HG03175 (cell line): ENCODE data around the gene AADAT.
"Not testable (repeated sequence)": the region's sequence is repeated elsewhere in the genome, so short reads cannot be mapped to it uniquely, and the experiment has no call there.

ENCODE experiments used
- ATAC-seq: cut with Tn5 transposase; IDR thresholded peaks from one replicate; pipeline ENCODE4 v1.9.1; 2021; ENCODE audit warnings: mild to moderate bottlenecking, moderate library complexity; ENCODE audit not compliant: unreplicated experiment

The AADAT gene

DNA sequence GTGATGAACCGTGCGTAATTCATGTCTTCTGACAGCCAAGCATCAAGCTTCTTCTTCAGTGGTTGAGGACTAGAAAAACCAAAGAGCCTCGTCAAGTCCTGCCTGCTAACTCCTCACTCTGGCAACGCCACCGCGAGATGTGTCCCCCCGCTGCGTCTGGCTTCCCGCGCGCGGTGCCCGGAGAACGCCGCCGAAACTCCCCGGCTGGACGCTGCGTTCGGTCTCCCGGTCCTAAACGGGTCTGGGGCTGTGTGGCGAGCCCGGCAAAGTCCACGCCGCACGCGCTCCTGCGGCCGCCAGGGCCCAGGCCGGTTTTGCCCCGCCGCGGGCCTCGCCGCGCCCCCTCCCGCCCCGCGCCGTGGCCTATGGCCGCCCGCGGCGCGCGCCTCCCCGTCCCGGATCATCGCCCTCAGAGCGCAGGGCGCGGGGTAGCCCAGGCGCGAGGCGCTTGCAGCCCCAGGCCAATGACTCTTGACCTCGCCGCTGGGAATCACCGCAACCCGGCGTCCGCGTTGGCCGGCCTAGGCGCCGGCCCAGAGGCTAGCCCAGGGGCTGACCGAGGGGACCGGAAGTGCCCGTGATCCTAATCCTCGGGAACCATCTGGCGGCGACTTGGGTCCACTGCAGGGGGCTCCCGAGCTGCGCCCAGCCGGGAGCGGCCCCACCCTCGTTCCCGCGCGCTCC, at the start of gene AADAT:
TSS of gene AADAT (minus strand) at position 289 of the 684 bp plus-strand sequence. CDS start at position 23, 266 bp downstream.
- ATAC-seq, result peak; percentile 69

DNA sequence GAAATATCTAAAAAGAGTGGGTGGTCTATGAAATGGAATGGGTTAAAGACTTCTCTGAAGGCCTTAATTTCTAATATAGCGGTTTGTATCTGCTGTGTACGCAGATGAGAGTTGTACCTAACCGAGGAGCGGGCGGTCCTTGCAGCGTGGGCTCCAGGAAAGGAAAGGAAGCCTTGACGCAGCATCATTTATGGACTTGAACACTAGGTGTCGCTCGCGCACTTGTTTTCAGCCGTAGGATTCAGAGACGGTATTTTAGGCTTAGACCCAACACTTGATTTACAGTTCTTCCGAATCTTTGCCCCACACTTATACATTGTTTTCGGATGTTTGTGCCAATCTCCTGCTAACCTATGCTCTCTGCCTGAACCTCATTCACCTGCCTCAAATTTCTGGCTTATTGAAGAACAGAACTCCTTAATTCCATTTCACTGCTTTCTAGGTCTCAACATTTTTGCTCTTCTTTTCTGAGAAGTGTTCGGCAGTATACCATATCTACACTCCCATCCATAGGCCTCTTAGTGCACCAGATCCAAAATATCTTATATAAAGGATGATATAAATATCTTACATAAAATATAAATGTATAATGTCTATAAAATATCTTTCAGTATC, 48.9 kb upstream of the AADAT start:
- ATAC-seq, result peak; percentile 95

DNA sequence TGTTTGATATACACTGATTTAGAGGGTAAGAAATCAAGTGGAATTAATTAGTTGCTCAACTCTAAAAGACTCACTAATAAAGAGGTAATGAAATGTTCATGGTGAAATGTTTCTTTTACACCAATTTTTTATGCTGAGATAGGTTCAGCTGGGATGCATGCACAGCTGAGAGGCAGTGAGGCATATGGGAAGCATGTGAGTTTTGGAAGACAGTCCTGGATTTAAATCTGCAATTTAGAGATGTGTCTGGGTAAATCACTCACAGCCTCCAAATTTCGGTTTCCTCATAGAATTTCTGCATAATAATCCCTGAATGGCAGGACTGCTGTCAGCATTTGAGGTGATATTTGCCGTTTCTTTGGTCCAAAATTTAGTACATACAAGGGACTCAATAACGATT, 48.2 kb upstream of the AADAT start:
- ATAC-seq, result no peak

DNA sequence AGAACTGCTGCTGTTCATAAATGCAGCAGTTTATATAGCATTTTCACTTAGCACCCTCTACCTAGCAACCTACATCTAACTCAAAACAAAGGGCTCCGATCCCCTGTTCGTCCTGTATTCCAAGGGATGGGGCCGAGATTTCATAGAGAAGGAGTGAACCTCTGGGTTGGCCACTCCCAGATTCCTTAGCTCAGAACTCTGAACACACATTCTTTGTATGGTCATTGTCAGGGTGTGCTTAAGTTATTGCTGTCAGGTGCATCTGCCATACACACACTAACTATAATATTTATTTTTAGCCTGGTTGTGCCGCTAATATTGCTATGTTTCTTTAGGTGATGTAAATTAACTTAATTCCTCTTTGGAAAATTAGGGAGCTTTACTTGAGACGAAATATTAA, 47.7 kb upstream of the AADAT start:
- ATAC-seq, result no peak

DNA sequence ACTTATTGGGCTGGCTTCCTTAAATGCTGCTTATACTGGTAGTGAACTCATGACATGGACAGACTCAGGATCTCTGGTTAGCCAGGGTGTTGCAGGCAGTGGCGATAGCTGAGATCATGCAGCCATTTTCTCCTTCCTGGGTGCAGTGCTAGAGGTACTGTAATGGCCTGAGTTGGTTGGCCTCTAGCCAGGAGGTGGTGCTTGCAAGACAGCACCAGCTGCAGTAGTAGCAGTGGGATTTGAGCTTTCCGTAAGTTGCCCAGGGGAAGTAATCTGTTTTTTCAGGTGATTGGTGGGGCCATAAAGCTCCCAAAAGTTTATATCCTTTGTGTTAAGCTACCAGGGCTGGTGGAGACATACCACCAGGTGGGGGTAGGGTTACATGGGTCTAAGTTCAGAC, 45.1 kb upstream of the AADAT start:
- no peak for ATAC-seq

DNA sequence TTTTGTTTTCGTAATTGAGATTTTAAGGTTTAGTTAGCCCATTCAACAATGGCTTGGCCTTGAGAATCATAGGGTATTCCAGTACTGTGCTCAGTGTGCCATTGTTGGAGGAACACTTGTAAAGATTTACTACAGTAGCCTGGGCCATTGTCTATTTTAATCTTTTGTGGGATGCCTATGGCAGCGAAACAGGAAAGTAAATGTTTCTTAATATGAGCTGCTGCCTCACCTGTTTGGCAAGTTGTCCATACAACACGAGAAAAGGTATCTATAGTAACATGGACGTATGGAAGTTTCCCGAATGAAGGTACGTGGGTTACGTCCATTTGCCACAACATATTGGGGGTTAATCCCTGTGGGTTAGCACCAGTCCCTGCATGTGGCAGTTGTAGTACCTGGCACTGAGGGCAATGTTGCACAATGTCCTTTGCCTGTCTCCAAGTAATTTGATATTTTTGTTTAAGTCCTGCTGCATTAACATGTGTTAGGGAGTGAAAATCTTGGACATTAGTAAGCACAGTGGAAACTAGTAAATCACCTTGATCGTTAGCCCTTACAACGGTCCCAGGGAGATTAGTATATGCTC, 38.6 kb upstream of the AADAT start:
- ATAC-seq, result no peak

DNA sequence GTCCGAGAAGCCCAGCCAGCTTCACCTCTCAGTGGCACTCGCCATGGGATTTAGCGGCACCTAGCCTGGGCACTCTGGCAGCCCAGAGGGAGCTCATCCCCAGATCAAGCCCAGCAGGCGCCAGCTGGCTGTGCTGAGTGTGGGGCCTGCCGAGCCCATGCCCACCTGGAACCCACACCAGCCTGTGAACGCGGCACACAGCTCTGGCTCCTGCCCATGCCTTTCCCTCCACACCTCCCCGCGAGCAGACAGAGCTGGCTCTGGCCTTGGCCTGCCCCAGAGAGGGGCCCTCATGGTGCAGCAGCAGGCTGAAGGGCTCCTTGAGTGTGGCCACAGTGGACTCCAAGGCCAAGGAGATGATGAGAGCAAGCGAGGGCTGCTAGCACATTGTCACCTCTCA, 38.0 kb upstream of the AADAT start:
- ATAC-seq, result no peak

DNA sequence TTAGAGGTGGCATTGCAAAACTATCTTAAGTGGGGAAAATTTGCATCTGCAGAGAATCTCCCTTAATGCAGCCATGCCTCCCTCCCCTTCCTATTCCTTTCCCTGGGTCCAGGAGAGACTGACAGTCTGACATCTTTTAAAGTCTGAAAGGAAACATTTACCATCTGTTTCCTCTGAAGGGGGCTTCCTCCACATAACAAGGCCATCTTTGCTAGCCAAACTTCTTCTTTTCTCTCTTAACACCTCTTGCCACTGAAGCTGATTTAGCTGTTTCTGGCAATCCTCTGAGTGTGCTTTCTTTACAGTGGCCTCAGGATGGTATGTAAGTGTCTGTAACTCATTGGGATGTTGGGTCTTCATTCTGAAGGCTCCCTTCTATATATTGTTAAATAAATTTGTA, 34.6 kb upstream of the AADAT start:
- no peak for ATAC-seq

DNA sequence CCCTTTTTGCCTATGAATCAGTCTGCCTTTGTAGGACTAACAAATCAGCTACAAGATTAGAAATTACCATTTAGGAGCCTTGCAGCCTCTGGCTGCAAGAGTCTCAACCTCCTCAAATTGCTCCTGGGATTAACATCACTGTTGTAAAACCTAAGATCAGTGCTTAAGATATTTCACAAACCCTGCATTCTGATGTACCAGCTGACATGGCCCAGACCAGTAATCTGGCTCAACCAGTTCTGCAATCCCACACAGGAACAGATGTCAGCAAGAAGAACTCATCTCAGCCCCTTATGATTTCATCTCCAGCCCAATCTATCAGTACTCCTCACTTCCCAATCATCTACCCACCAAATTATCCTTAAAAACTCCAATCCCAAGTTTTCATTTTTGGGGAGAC, 32.5 kb upstream of the AADAT start:
- no peak for ATAC-seq

DNA sequence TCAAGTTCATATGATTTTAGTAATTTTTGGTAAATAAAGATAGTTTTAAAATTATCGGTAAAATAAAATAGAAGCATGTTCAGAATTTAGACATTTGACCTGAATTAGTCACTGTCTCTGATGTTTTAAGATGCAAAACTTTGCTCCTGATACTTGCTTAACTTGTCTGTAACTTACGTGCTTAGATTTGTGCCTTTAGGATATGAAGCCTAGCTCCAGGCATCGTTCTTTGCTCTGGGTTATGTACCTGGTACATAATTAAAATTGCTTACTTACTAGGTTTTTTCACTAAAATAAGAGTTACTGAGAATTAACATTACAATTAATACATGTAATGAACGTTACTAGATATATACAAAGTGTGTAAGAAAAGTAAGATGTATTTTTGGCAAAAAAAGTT, 24.9 kb upstream of the AADAT start:
- ATAC-seq, result no peak

DNA sequence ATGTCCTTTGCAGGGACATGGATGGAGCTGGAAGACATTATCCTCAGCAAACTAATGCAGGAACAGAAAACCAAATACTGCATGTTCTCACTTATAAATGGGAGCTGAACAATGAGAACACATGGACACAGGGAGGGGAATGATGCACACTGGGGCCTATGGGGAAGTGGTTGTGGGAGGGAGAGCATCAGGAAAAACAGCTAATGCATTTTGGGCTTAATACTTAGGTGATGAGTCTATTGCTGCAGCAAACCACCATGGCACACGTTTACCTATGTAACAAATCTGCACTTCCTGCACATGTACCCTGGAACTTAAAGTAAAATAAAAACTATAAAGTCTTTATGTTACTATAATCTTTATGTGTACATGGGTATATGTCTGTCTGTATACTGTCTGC, 24.4 kb upstream of the AADAT start:
- not testable (repeated sequence) for ATAC-seq

DNA sequence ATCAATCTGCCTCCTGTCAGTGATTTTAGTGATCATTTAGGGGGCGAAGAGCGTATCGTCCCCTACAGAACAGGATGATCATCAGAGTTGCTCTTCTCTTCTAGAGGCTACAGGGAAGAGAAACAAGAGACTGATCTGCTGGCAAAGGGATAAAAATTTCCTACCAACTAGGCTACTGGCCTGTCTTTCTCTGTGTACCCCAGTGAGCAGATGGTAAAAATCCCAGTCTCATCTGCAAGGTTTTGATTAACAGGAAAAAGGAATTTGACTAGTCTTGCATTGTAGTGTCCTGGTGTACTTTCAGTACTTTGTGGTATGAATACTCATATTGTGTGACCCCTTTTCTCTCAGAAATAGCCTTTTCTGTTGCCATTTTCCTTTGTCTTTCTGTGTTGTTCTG, 21.8 kb upstream of the AADAT start:
- ATAC-seq, result no peak

DNA sequence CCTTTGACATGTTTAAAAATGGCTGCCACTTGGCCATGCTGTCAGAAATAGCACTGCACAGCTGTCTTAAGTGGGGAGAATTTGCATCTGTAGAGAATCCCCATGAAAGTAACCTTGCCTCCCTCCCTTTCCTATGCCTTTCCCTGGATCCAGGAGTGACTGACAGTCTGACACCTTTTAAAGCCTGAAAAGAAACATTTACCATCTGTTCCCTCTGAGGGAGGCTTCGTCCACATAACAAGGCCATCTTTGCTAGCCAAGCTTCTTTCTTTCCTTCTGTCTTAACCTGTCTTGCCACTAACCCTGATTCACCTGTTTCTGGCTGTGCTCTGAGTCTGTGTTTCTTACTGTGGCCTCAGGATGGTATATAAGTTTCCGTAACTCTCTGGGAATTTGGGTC, 21.3 kb upstream of the AADAT start:
- ATAC-seq, result no peak

DNA sequence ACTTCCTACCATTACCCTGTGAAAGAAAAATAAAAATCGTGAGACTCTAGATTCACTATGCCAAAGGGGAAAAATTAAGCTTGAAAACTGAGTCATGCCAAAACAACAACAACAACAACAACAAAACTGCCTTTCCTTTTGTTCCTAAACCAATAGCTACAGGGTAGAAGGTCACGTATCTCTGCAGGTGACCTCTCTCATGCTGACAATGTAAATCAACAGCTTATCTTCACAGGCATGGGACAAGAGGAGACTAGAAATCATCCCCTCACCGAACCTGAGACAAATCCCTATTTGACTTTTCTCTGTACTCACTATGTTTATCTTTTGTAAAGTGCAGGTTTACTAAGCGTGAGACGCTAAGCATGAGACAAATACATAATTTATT, 20.5 kb upstream of the AADAT start:
- no peak for ATAC-seq

DNA sequence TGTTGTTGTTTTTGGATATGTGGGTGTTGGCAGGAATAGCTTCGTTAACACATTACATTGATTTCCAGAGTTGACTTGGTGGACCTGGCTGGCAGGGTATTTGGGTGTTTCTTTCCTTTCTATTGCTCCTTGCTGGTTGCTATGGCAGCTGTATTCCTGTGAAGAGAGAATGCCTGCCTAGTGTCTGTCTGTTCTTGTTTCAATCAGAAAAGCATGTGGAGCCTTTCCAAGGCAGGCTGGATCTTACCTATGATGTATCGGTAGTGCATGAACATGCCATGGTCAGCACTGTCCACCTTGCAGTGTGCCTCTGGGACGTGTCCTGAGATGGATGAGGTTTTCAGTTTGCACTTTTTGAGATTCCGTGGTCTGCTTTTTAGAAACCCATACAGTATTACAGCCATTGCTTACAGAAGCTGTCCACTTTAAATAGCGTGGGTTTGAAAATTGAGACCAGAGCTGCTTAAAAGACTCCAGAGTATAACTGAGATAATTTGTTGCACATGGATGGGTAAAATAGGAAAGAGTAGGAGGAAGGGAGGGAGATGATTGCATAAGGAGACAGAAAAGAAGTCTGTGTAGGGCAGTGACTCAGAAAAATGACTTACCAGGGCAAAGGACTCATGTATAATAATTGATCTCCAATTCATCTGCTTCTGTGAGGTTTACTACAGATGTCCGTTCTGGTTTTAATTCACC, 20.0 kb upstream of the AADAT start:
- ATAC-seq, result no peak

DNA sequence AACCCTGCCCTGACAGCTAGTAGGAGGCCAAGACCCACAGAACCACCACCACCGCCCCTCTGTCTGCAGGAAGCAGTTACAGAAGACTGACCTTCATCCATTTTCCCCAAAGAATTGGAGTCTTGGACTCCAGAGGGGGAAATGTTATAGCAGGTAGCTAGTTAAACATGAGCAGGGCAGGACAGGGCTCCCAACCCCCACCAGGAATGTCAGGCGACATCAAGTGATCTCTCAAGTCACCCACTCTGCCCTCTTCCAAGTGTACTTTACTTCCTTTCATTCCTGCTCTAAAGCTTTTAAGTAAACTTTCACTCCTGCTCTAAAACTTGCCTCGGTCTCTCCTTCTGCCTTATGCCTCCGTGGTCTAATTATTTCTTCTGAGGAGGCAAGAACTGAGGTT, 17.1 kb upstream of the AADAT start:
- no peak for ATAC-seq

DNA sequence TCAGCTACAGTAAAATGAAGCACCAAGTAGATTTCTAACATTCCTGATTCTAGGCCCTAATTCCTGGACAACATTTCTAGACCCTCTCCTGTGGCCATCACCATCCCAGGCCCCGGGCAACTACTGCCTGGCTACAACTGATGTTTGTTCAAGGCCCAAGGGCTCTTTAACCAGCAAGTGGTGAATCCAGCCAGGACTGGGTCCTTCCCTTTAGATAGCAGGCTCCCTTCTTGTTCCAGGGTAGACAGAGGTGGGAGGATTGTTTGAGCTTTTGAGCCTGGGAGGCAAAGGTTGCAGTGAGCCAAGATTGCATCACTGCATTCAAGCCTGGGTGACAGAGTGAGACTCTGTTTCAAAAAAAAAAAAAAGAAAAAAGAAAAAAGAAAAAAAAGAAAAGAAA, 12.7 kb upstream of the AADAT start:
- ATAC-seq, result no peak

DNA sequence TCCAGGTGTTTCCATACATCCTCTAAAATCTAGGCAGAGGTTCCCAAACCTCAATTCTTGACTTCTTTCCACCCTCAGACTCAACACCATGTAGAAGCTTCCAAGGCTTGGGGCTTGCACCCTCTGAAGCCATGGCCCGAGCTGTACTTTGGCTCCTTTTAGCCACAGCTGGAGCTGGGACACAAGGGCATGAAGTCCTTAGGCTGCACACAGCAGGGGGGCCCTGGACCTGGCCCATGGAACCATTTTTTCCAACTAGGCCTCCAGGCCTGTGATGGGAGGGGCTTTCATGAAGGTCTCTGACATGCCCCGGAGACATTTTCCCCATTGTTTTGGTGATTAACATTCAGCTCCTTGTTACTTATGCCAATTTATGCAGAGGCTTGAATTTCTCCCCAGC, 8.4 kb upstream of the AADAT start:
- ATAC-seq, result not testable (repeated sequence)

DNA sequence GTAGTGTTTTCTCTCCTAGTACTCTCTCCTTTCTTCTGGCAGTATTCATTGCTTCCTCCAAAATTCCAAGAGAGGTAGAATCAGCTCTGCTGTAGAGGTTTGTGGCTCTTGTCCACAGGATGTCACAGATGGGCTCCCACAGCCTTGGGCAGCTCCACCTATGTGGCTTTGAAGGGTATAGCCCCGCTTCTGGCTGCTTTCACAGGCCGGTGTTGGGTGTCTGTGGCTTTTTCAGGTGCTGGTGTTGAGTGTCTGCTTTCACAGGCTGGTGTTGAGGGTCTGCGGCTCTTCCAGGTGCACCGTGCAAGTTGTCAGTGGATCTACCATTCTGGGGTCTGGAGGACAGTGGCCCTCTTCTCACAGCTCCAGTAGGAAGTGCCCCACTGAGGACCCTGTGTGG, 7.9 kb upstream of the AADAT start:
- ATAC-seq, result no peak

DNA sequence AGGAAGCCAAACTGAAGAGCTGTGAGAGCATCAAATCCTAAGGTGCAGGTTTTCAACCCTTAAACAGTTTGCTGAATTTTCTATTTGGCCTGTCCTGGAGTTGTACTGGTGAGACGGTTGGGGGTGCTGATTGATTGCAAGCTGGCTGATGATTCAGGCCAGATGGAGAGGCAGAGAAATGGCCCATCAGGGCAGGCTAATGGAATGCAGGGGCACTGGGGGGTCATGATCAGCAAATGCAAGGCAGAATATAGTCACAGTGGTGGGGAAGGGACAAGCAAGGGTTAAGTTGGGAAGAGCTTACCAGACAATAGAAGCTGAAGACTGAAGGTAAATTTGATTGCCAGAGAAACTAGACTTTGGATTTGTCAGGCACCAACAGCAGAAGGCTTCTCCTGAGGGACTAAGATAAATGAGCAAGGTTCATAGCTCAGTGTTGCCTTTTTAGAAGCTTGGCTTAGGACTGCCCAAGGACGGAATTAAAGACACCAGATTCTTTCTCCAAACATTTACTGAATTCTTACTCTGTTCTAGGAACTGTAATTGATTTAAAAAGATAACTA, 4.3 kb upstream of the AADAT start:
- ATAC-seq, result no peak

DNA sequence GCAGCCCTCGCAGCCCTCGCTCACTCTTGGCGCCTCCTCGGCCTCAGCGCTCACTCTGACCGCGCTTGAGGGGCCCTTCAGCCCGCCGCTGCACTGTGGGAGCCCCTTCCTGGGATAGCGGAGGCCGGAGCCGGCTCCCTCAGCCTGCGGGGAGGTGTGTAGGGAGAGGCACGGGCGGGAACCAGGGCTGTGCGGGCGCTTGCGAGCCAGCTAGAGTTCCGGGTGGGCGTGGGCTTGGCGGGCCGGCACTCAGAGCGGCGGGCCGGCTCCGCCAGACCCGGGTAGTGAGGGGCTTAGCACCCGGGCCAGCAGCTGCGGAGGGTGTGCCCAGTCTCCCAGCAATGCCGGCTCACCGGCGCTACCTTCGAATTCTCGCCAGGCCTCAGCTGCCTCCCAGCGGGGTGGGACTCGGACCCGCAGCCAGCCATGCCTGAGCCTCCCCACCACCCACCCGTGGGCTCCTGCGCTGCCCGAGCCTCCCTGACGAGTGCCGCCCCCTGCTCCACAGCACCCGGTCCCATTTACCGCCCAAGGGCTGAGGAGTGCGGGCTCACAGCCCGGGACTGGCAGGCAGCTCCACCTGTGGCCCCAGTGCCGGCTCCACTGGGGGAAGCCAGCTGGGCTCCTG, 1.4 kb upstream of the AADAT start:
- ATAC-seq, result no peak
